Spinal cord (tissue), 10 donors: ENCODE data around the gene TBC1D1. TPM values are rescaled to one million over a fixed set of nuclear protein-coding genes. Genes with fewer than 3 reads are reported as not detected.

Experiments
- DNase-seq, 6 donors: peaks; one replicate each; pipeline versions ENCODE4 v3.0.0 to v3.0.0-alpha.2; 2013 to 2015; ENCODE audit warnings: low spot score in 6 of 6, low read depth in 4 of 6
- H3K27ac ChIP-seq: one replicate; pipeline ENCODE4 v1.5.1; 2013; ENCODE audit warnings: low read depth, low read length, control low read depth
- H3K27me3 ChIP-seq: one replicate; pipeline ENCODE4 v1.6.1; 2013; ENCODE audit warnings: low read length; ENCODE audit not compliant: control insufficient read depth, insufficient read depth
- H3K36me3 ChIP-seq: one replicate; pipeline ENCODE4 v1.6.1; 2013; ENCODE audit warnings: low read length; ENCODE audit not compliant: control insufficient read depth, insufficient read depth
- H3K4me1 ChIP-seq: one replicate; pipeline ENCODE4 v1.6.1; 2013; ENCODE audit warnings: low read length; ENCODE audit not compliant: control insufficient read depth, insufficient read depth
- H3K4me3 ChIP-seq: one replicate; pipeline ENCODE4 v1.5.1; 2013; ENCODE audit warnings: low read depth, low read length, control low read depth
- H3K9me3 ChIP-seq: one replicate; pipeline ENCODE4 v1.6.1; 2013; ENCODE audit warnings: low read length; ENCODE audit not compliant: control insufficient read depth, insufficient read depth
- WGBS: methylation state at CpG from one replicate; pipeline ENCODE4 v1.1.5; 2013; ENCODE audit warnings: missing lambda C conversion rate; ENCODE audit not compliant: insufficient coverage; 5-methylcytosine and 5-hydroxymethylcytosine counted together
- polyA plus RNA-seq, 2 donors: library from polyadenylated mRNA; unstranded; fragments of 120-200 nt; gene quantifications; one replicate each; pipeline ENCODE4 v1.2.1, GENCODE V29; 2013; ENCODE audit not compliant: insufficient read length in 2 of 2
- total RNA-seq, 2 donors: library from RNA; depleted of rRNA in 1 of 2; stranded (reverse); fragments of 120-200 nt in 1 of 2; fragments of >200 nt in 1 of 2; gene quantifications; one replicate each; pipeline versions ENCODE4 v1.2.3 to v1.2.4, GENCODE V29; 2013 to 2014
- donor health status: healthy.

TBC1D1 gene
- total and polyA plus RNA-seq, 4 donors, result 49.0 to 59.0 (median 53.9) TPM

- H3K27me3 ChIP-seq, result no peaks in the 10 kb centered on the region
- no peaks in the 10 kb centered on the region for H3K36me3 ChIP-seq
- peak overlapping the region; percentile 61 for H3K27ac ChIP-seq
- no peak overlapping the region for H3K4me3 ChIP-seq
- peaks cover 7% of the 10 kb centered on the region for H3K4me1 ChIP-seq
- DNase-seq, result peak in 1 of 6 donors; percentile 60
- H3K9me3 ChIP-seq, result peaks cover 3% of the 10 kb centered on the region
- 64% methylated on average over 4 of the region's 4 CpGs for WGBS
Observed at GRCh38 chr4:38162240-38162784, 271.4 kb downstream of the TBC1D1 start.

- 100% methylated on average over 1 of the region's 5 CpGs for WGBS
- peaks cover 7% of the 10 kb centered on the region for H3K4me1 ChIP-seq
Observed at GRCh38 chr4:38163216-38164006, 272.5 kb downstream of the TBC1D1 start.

GRCh38 chr4:38164346-38164745 lies 273.5 kb downstream of the TBC1D1 start:
- DNase-seq, result no peak
- peaks cover 7% of the 10 kb centered on the region for H3K4me1 ChIP-seq
- H3K27me3 ChIP-seq, result no peaks in the 10 kb centered on the region
- H3K36me3 ChIP-seq, result no peaks in the 10 kb centered on the region
- no peak overlapping the region for H3K27ac ChIP-seq
- H3K9me3 ChIP-seq, result peaks cover 3% of the 10 kb centered on the region
- 100% methylated on average over 1 of the region's 3 CpGs for WGBS
- H3K4me3 ChIP-seq, result no peak overlapping the region

More at GRCh38 chr4:38163216-38164006, 272.5 kb downstream of the TBC1D1 start:
- H3K27ac ChIP-seq, result no peak overlapping the region
- no peak for DNase-seq
- H3K27me3 ChIP-seq, result no peaks in the 10 kb centered on the region
- no peaks in the 10 kb centered on the region for H3K36me3 ChIP-seq
- no peak overlapping the region for H3K4me3 ChIP-seq
- H3K9me3 ChIP-seq, result peaks cover 3% of the 10 kb centered on the region

GRCh38 chr4:38166082-38166481 lies 275.2 kb downstream of the TBC1D1 start:
- Histone ChIP-seq H3K27ac (no peak overlapping the region), H3K4me1 (peaks cover 7% of the 10 kb centered on the region), H3K27me3 (no peaks in the 10 kb centered on the region), H3K9me3 (peaks cover 3% of the 10 kb centered on the region), H3K36me3 (no peaks in the 10 kb centered on the region), H3K4me3 (no peak overlapping the region)
- no peak for DNase-seq
- WGBS, result 81% methylated on average over 6 of the region's 6 CpGs

- H3K36me3 ChIP-seq, result no peaks in the 10 kb centered on the region
- H3K4me1 ChIP-seq, result peaks cover 7% of the 10 kb centered on the region
- DNase-seq, result no peak
- WGBS, result no CpG with 5 or more reads among the region's 3 CpGs
- H3K27ac ChIP-seq, result no peak overlapping the region
- H3K4me3 ChIP-seq, result no peak overlapping the region
- peaks cover 4% of the 10 kb centered on the region for H3K9me3 ChIP-seq
- no peaks in the 10 kb centered on the region for H3K27me3 ChIP-seq
Observed at GRCh38 chr4:38166768-38167167, 275.9 kb downstream of the TBC1D1 start.

DNA sequence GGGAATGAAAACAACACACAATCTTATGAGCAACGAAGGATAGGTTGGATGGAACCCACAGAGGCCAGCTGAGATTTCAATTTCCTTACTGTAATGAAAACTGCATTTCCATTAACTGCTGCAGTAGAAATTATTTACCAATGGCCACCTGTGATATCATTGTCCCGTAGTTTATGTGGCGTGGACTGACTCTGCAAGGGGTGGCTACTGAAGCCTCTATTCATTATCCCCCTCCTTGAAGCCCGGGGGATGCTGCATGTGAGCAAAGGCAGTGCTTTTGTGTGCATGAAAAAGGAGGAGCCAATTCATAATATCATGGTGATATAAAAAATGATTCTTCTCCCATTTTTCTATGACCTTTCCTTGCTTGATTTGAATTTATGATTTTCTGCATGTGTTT lies 277.1 kb downstream of the TBC1D1 start:
- Histone ChIP-seq H3K4me3 (no peak overlapping the region), H3K4me1 (no peaks in the 10 kb centered on the region), H3K36me3 (no peaks in the 10 kb centered on the region), H3K9me3 (peaks cover 6% of the 10 kb centered on the region), H3K27me3 (no peaks in the 10 kb centered on the region), H3K27ac (no peak overlapping the region)
- DNase-seq, result peak in 1 of 6 donors; percentile 67
- no CpG with 5 or more reads among the region's 4 CpGs for WGBS

- Histone ChIP-seq H3K4me1 (no peaks in the 10 kb centered on the region), H3K27me3 (no peaks in the 10 kb centered on the region), H3K27ac (no peak overlapping the region), H3K4me3 (no peak overlapping the region), H3K36me3 (no peaks in the 10 kb centered on the region), H3K9me3 (peaks cover 4% of the 10 kb centered on the region)
- no peak for DNase-seq
- 81% methylated on average over 2 of the region's 5 CpGs for WGBS
Observed at GRCh38 chr4:38169524-38169923, 278.6 kb downstream of the TBC1D1 start.

- WGBS, result 100% methylated on average over 3 of the region's 7 CpGs
- H3K27ac ChIP-seq, result no peak overlapping the region
- no peak for DNase-seq
Observed at GRCh38 chr4:38170338-38171169, 279.7 kb downstream of the TBC1D1 start.

GRCh38 chr4:38172078-38172477 lies 281.2 kb downstream of the TBC1D1 start:
- Histone ChIP-seq H3K27ac (no peak overlapping the region), H3K4me3 (no peak overlapping the region), H3K9me3 (peaks cover 3% of the 10 kb centered on the region), H3K27me3 (no peaks in the 10 kb centered on the region), H3K4me1 (no peaks in the 10 kb centered on the region), H3K36me3 (no peaks in the 10 kb centered on the region)
- no peak for DNase-seq
- WGBS, result 73% methylated on average over 6 of the region's 6 CpGs

More at GRCh38 chr4:38170338-38171169, 279.7 kb downstream of the TBC1D1 start:
- H3K36me3 ChIP-seq, result no peaks in the 10 kb centered on the region
- peaks cover 3% of the 10 kb centered on the region for H3K9me3 ChIP-seq
- H3K4me1 ChIP-seq, result no peaks in the 10 kb centered on the region
- H3K4me3 ChIP-seq, result no peak overlapping the region
- H3K27me3 ChIP-seq, result no peaks in the 10 kb centered on the region
